ENCODE measurements around the gene NEK6. TPM values are rescaled to one million over a fixed set of nuclear protein-coding genes. Genes with fewer than 3 reads are reported as not detected.

Gene NEK6
- polyA plus RNA-seq, 2 of the 4 experiments (the other 2 are of a cell fraction) = 26.1 to 33.7 TPM

DNA sequence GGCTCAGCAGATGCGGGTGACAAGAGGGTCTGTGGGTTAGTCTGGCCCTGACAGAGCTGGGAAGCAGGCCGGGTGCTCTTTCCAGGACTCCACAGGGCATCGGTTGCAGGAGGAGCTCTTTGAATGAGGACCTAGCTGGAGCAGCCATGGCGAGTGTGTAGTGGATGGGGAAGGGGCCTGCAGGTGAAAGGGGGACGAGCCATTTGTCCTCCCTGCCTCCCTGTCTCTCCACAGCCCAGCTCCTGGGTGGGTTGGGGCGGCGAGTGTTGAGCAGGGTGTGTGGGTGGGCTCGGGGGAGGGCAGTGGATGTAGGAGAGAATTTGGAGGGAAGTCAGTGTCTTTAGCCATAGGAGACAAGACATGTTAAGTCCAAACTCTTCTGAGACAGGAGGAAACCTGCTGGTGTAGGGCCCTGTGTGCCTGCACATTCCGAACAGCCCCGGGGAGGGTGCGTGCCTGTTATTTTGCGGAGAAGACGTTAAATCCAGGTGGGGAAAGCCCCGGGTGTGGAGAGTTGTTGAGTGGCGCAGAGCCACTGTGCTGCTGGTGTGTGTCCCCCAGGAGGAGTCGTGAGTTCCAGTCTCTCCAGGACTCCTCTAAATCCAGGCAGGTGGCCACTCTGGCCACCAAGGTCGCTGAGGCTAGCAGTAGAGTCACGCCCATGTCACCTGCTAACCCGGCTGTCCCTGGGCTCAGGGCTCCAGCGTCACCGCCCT, 83.9 kb downstream of the NEK6 start:
- no peak overlapping the region for H3K4me2 ChIP-seq
- 87% methylated on average over 18 of the region's 21 CpGs for WGBS (ENCODE audit: missing lambda C conversion rate)
- 0 out of 3 replicates have a peak, but pooled peaks cover 11% of the 10 kb centered on the region for H3K9me3 ChIP-seq
- no peak overlapping the region for H3K4me3 ChIP-seq
- POLR2A ChIA-PET = no interaction called here
- CTCF ChIA-PET = interaction anchor here (0.7 to 8.2 kb wide), 4 partner anchors 12 to 215 kb away, joined by 3 to 40 read pairs (median 4); no protein-coding TSS in a partner anchor
- DNase-seq (ENCODE audit: low read depth in 1 of 2, low spot score in 1 of 2) = no peak
- no peak for ATAC-seq
- TF ChIP-seq ZC3H11A (IDR thresholded peaks at IDR 0.05) (no peak), KDM1A (IDR thresholded peaks at IDR 0.05; ENCODE audit: low read depth) (no peak), SMC3 (IDR thresholded peaks at IDR 0.05) (no peak)
- TF ChIP-seq, protein P1, sequence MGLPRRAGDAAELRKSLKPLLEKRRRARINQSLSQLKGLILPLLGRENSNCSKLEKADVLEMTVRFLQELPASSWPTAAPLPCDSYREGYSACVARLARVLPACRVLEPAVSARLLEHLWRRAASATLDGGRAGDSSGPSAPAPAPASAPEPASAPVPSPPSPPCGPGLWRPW (IDR thresholded peaks at IDR 0.05) = no peak
- TF ChIP-seq, protein P2, sequence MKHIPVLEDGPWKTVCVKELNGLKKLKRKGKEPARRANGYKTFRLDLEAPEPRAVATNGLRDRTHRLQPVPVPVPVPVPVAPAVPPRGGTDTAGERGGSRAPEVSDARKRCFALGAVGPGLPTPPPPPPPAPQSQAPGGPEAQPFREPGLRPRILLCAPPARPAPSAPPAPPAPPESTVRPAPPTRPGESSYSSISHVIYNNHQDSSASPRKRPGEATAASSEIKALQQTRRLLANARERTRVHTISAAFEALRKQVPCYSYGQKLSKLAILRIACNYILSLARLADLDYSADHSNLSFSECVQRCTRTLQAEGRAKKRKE (CRISPR knock-in tag; IDR thresholded peaks at IDR 0.05; ENCODE audit: low read depth) = no peak
- TF ChIP-seq, protein P3, sequence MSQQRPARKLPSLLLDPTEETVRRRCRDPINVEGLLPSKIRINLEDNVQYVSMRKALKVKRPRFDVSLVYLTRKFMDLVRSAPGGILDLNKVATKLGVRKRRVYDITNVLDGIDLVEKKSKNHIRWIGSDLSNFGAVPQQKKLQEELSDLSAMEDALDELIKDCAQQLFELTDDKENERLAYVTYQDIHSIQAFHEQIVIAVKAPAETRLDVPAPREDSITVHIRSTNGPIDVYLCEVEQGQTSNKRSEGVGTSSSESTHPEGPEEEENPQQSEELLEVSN (IDR thresholded peaks at IDR 0.05; ENCODE audit: borderline replicate concordance, low read depth) = no peak
- TF ChIP-seq, protein P4, sequence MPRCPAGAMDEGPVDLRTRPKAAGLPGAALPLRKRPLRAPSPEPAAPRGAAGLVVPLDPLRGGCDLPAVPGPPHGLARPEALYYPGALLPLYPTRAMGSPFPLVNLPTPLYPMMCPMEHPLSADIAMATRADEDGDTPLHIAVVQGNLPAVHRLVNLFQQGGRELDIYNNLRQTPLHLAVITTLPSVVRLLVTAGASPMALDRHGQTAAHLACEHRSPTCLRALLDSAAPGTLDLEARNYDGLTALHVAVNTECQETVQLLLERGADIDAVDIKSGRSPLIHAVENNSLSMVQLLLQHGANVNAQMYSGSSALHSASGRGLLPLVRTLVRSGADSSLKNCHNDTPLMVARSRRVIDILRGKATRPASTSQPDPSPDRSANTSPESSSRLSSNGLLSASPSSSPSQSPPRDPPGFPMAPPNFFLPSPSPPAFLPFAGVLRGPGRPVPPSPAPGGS (IDR thresholded peaks at IDR 0.05) = no peak
- TF ChIP-seq, protein P5, sequence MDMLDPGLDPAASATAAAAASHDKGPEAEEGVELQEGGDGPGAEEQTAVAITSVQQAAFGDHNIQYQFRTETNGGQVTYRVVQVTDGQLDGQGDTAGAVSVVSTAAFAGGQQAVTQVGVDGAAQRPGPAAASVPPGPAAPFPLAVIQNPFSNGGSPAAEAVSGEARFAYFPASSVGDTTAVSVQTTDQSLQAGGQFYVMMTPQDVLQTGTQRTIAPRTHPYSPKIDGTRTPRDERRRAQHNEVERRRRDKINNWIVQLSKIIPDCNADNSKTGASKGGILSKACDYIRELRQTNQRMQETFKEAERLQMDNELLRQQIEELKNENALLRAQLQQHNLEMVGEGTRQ (IDR thresholded peaks at IDR 0.05) = no peak
- peaks cover 12% of the 10 kb centered on the region for H3K4me1 ChIP-seq
- no peak overlapping the region; a peak in 1 of 6 replicates for H3K27ac ChIP-seq
- no peak for FAIRE-seq

DNA sequence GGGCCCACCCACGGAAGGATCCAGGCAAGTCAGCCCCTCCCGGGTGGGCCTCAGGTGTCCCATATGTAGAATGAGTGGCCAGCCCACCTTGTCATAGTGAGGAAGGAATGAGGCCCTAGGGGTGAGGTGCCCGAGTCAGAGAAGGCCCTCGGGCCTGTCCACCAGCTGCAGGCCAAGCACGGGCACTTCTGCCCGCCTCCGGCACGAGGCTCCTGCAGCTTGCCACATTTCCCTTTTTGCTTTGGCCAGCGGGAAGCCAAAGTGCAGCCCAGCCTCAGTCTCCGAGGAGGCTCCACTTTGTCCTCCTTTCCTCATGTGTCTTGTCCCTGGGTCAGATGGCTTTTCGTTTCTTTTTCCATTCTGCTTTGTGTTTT, 84.6 kb downstream of the NEK6 start:
- ChIA-PET POLR2A (no interaction called here), CTCF (interaction anchor here (0.7 to 8.2 kb wide), 6 partner anchors 13 to 226 kb away, joined by 3 to 40 read pairs (median 4); no protein-coding TSS in a partner anchor)
- ATAC-seq (no peak), DNase-seq (ENCODE audit: low read depth in 1 of 2, low spot score in 1 of 2) (no peak), FAIRE-seq (no peak)
- Histone ChIP-seq H3K4me1 (peaks cover 12% of the 10 kb centered on the region), H3K4me3 (no peak overlapping the region), H3K27ac (peak overlapping the region; percentile 5 to 77; a peak in 4 of 6 replicates), H3K9me3 (0 out of 3 replicates have a peak, but pooled peaks cover 6% of the 10 kb centered on the region), H3K4me2 (peak overlapping the region; percentile 22; the same call in 2 of the 3 replicates)
- WGBS (ENCODE audit: missing lambda C conversion rate) = 87% methylated on average over 10 of the region's 11 CpGs
- TF ChIP-seq POLR2AphosphoS2 (conservative IDR thresholded peaks at IDR 0.05; ENCODE audit: low read length) (no peak), RCOR1 (IDR thresholded peaks at IDR 0.05; ENCODE audit: low read depth, low read length) (no peak), EP300 (IDR thresholded peaks at IDR 0.05) (no peak), RARB (CRISPR knock-in tag; IDR thresholded peaks at IDR 0.05) (no peak), ESRRA (IDR thresholded peaks at IDR 0.05; ENCODE audit: borderline replicate concordance, low read length) (no peak), SREBF2 (IDR thresholded peaks at IDR 0.05) (no peak), HOXB13 (CRISPR knock-in tag; IDR thresholded peaks at IDR 0.05; ENCODE audit: low read depth) (no peak), NPAS2 (CRISPR knock-in tag; IDR thresholded peaks at IDR 0.05; ENCODE audit: borderline replicate concordance) (no peak), JUNB (IDR thresholded peaks at IDR 0.05) (no peak), KDM5A (IDR thresholded peaks at IDR 0.05) (no peak), CBX2 (IDR thresholded peaks at IDR 0.05; ENCODE audit: borderline replicate concordance, low read depth) (no peak), FOXS1 (CRISPR knock-in tag; IDR thresholded peaks at IDR 0.05) (no peak)
- TF ChIP-seq, protein P6, sequence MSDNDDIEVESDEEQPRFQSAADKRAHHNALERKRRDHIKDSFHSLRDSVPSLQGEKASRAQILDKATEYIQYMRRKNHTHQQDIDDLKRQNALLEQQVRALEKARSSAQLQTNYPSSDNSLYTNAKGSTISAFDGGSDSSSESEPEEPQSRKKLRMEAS (IDR thresholded peaks at IDR 0.05) = no peak
- TF ChIP-seq, protein P7, sequence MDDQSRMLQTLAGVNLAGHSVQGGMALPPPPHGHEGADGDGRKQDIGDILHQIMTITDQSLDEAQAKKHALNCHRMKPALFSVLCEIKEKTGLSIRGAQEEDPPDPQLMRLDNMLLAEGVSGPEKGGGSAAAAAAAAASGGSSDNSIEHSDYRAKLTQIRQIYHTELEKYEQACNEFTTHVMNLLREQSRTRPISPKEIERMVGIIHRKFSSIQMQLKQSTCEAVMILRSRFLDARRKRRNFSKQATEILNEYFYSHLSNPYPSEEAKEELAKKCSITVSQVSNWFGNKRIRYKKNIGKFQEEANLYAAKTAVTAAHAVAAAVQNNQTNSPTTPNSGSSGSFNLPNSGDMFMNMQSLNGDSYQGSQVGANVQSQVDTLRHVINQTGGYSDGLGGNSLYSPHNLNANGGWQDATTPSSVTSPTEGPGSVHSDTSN (IDR thresholded peaks at IDR 0.05) = no peak
- TF ChIP-seq, protein P4 (IDR thresholded peaks at IDR 0.05) = no peak
- TF ChIP-seq, protein P8, sequence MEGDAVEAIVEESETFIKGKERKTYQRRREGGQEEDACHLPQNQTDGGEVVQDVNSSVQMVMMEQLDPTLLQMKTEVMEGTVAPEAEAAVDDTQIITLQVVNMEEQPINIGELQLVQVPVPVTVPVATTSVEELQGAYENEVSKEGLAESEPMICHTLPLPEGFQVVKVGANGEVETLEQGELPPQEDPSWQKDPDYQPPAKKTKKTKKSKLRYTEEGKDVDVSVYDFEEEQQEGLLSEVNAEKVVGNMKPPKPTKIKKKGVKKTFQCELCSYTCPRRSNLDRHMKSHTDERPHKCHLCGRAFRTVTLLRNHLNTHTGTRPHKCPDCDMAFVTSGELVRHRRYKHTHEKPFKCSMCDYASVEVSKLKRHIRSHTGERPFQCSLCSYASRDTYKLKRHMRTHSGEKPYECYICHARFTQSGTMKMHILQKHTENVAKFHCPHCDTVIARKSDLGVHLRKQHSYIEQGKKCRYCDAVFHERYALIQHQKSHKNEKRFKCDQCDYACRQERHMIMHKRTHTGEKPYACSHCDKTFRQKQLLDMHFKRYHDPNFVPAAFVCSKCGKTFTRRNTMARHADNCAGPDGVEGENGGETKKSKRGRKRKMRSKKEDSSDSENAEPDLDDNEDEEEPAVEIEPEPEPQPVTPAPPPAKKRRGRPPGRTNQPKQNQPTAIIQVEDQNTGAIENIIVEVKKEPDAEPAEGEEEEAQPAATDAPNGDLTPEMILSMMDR (IDR thresholded peaks at IDR 0.05) = no peak
- TF ChIP-seq, protein P1 (IDR thresholded peaks at IDR 0.05) = no peak
